Skin epidermis (tissue), 12 donors: ENCODE measurements around the gene PDE4B.

ENCODE experiments used
- H3K27ac ChIP-seq, 21 experiments: fragments of 200-600 bp; sonication (generic) in 11 of 21; one replicate each; pipeline ENCODE4 v1.5.0; 2020; ENCODE audit warnings: mild to moderate bottlenecking in 3 of 21, inconsistent platforms in 2 of 21, moderate library complexity in 2 of 21
- H3K4me3 ChIP-seq, 7 experiments: fragments of 200-600 bp; sonication (generic) in 2 of 7; one replicate each; pipeline ENCODE4 v1.5.0; 2020; ENCODE audit warnings: inconsistent platforms in 2 of 7, mild to moderate bottlenecking in 2 of 7, moderate library complexity in 1 of 7

Gene PDE4B

GRCh38 chr1:66244429-66244828 lies 451.7 kb downstream of the PDE4B start:
- peak overlapping the region in 2 of 21 experiments; percentile 25 to 38 for H3K27ac ChIP-seq

GRCh38 chr1:66245691-66246090 lies 453.0 kb downstream of the PDE4B start:
- Histone ChIP-seq H3K27ac (peak overlapping the region in 1 of 21 experiments; percentile 66), H3K4me3 (no peak overlapping the region)

More at GRCh38 chr1:66244429-66244828, 451.7 kb downstream of the PDE4B start:
- no peak overlapping the region for H3K4me3 ChIP-seq

- peak overlapping the region in 4 of 21 experiments; percentile 49 to 67 (median 63) for H3K27ac ChIP-seq
These were observed 453.9 kb downstream of the PDE4B start for GRCh38 chr1:66246351-66247269.

GRCh38 chr1:66247415-66248208 lies 454.9 kb downstream of the PDE4B start:
- peak overlapping the region in 5 of 21 experiments; percentile 42 to 67 (median 60) for H3K27ac ChIP-seq
- peak overlapping the region in 1 of 7 experiments; percentile 3 for H3K4me3 ChIP-seq

More at GRCh38 chr1:66246351-66247269, 453.9 kb downstream of the PDE4B start:
- H3K4me3 ChIP-seq = no peak overlapping the region

DNA sequence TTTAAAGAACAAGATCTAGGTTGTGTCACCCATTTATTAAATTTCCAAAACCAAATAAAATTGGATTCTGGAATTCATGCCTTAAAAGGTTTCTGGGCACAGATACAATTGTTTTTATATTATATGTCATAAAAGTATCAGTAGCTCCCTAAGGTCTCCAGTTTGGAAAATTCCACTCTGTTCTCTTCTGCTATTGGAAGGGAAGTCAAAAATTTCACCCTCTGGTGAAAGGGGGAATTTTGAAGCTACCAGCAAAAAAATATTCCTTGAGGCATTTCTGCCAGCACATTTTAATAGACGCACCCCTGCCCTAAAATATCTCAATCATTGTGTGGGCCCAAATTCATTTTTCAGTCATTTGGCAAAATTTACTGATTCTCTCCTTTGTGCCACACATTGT lies 455.6 kb downstream of the PDE4B start:
- H3K27ac ChIP-seq = no peak overlapping the region

DNA sequence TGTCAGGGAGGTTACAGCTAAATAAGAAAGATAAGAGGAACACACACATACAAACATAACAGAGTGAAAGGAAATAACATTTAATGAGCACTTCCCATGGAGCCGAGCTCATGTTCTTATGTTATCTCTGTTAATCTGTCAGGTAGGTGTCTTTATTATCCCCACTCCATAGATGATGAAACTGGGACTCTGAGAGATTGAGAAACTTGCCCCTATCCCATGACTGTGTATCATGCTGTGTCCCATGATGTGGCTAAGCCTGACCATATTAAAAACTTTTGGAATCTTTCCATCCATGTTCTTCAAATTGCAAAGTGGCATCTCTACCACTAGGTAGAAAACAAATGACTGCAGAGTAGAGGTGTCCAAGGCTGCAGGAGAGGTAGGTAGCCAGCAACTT lies 456.1 kb downstream of the PDE4B start:
- Histone ChIP-seq H3K27ac (no peak overlapping the region), H3K4me3 (no peak overlapping the region)

More for the DNA sequence above, 455.6 kb downstream of the PDE4B start:
- H3K4me3 ChIP-seq = no peak overlapping the region

DNA sequence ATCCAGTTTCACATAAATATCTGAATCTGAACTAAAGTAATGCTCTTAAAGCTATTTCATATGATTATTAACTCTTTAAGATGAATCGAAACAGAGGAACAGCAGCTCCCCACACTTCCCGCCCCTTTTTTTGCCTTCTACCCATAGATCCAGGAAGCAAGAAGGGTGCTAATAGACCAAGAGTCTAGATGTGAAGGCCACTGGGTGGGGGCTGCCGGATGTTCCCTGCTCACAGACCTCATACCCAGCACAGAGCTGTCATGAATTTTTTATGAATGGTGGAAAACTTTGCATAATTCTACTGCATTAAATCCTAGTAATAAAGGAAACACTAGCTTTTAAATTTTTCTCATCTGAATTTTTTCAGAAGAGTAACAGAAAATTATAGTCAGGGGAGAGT lies 457.4 kb downstream of the PDE4B start:
- Histone ChIP-seq H3K4me3 (no peak overlapping the region), H3K27ac (no peak overlapping the region)

DNA sequence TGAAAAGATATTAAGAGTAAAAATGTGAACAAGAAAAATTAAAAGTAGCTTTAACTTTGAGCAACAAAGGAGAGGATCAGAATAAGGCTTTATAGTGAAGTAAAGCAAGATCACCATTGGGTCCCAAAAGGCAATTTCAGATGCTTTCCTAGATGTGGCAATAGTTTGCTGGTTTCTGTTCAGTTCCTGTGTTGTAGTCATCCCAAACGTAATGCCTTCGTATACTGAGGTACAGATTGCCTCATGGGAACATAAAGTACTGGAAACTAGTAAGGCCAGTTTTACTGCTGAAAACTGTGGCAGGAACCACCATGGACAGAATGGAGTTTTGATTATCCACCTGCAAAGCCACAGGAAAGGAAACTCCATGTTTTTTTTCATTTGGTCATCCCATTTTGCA lies 457.8 kb downstream of the PDE4B start:
- Histone ChIP-seq H3K27ac (no peak overlapping the region), H3K4me3 (no peak overlapping the region)

DNA sequence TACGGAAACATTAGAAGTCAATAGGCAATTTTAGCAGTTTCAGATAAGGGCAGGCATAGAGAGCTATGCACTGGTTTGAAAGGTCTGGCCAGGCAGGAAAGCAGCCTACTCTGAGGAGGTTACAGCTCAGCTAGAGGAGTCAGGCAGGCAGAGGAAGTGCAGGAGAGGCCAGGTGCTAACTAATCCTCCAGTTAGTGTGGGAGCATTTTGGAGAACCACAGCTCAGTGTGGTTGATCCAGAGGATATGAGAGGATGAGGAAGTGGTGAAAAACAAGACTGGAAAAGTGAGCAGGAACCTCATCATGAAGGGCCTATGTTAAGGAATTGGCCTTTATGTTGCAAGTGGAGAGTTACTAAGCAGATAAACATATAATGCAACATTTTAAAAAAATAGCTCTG lies 458.9 kb downstream of the PDE4B start:
- no peak overlapping the region for H3K4me3 ChIP-seq
- no peak overlapping the region for H3K27ac ChIP-seq

DNA sequence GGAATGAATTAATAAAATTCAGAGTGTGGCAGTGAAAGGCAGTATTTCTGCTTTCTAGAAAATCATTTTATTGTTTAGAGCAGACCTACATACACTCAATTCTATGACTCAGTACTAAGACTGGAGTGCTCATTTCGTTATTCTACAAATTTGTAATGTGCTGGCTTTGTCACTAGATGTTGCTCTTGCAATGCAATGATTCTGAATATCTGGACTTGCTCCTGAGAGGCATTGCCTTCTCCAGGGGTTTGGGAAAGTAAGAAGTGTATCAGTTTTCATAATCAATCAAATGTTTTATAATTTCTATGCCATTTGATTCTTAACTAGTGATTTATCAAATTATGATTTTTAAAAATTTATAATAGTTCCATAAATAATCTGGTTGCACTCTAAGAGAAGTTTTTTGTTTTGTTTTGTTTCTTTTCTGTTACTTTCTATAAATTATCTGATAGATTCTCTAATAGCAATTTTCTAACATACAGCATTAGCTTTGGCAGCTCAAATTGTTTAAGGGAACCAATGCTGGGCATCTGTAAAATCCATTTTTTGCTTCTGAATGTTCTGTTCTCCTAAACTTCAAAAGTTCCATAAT lies 460.7 kb downstream of the PDE4B start:
- no peak overlapping the region for H3K27ac ChIP-seq
- H3K4me3 ChIP-seq = no peak overlapping the region

DNA sequence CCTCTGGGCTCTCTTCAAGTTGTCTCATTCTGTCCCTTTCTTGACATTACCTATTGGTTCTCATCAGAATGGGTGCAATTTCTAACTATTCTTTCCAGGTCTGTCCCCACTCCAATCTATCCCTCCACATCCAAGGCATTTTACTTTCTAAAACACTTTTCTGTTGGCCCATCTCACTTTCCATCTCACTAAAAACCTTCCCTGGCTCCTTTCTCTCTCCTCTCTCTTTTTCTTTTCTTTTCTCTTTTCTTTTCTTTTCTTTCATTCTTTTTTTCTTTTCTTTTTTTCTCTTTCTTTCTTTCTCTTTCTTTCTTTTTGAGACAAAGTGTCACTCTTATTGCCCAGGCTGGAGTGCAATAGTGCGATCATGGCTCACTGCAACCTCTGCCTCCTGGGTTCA lies 462.1 kb downstream of the PDE4B start:
- no peak overlapping the region for H3K27ac ChIP-seq
- no peak overlapping the region for H3K4me3 ChIP-seq

DNA sequence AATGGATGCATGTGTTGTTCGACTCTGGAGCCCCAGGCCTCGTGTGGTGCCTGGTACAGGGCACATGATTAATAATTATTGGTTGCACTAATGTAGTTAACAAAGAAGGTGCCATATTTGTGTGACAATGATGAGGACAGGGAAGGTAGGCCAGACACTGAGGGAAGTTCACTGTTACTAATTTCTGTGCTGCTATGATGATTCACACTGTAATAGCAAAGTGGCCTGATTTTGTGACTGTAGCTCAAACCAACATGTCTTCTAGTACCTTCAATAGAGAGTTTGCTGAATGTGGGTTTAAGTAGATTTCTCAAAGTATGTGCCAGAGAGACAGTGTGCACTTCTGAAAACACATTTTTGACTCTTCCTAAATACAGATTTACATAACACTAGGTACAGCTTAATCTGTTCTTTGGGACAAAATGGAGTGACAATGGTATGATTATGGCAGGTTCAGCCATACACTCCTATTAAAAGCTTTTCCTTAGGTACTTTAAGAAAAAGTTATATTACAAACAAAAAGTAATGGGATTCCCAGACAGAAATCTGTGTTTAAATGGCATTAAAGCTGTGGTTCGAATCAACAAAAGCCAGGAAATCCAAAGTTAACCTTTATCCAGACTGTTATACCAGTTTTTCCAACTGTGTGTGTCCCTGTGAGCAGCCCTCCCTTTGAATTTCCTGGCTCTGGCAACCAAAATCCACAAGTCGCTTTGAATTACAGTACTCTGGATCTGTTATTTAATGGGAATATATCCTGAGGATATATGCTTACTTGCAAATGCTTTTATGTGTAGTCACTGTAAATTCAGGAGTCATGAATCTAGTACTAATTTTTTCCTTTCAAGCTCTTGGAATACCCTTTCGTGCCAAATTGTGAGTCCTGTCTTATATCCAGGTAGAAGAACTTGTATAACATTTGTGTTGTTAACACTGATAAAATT lies 464.2 kb downstream of the PDE4B start:
- peak overlapping the region in 3 of 21 experiments; percentile 13 to 50 (median 29) for H3K27ac ChIP-seq
- H3K4me3 ChIP-seq = no peak overlapping the region

GRCh38 chr1:66258404-66259105 lies 465.9 kb downstream of the PDE4B start:
- peak overlapping the region in 3 of 21 experiments; percentile 4 to 36 (median 8) for H3K27ac ChIP-seq
- H3K4me3 ChIP-seq = no peak overlapping the region

DNA sequence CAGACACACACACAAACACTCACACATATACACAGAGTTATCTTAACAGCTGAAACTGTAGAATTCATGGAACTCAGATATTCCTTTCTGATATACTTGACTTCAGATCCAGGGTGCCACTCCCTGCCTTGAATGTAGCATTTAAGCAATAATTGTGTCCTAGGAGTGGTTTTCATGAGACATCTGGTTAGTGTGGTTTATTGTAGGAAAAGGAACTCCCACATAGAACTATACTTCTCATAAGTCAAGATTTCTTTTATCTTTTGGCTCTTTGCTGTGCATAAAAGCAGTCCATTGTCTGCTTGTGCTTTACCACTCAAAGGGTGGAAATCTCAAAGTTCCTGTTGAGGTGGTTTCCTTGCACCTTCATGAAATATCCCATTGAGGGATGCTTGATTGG lies 468.7 kb downstream of the PDE4B start:
- Histone ChIP-seq H3K27ac (peak overlapping the region in 9 of 21 experiments; percentile 3 to 69 (median 51)), H3K4me3 (no peak overlapping the region)

GRCh38 chr1:66262208-66262963 lies 469.7 kb downstream of the PDE4B start:
- peak overlapping the region in 5 of 21 experiments; percentile 16 to 69 (median 46) for H3K27ac ChIP-seq
- no peak overlapping the region for H3K4me3 ChIP-seq

- Histone ChIP-seq H3K4me3 (no peak overlapping the region), H3K27ac (peak overlapping the region in 1 of 21 experiments; percentile 10)
These were observed 472.6 kb downstream of the PDE4B start for GRCh38 chr1:66265268-66265667.

DNA sequence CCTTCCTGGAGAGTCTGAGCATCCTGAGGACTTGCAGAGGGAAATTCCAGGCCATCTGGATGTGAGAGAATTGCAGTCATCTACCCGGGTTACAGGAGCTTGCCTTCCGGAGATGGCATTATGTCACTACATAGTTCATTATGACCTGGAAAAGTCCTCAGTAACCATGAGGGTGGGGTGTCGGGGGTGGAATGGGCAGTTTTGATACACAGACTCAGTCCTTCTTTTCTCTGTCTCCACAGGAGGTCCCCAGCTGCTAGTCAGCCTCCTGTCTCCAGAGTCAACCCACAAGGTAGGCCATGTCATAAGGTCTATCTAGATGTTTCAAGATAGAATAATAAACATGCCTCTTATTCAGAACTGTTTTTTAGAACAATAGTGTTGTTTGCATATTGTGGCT lies 473.1 kb downstream of the PDE4B start:
- H3K4me3 ChIP-seq = no peak overlapping the region
- H3K27ac ChIP-seq = peak overlapping the region in 1 of 21 experiments; percentile 10

GRCh38 chr1:66266350-66266749 lies 473.7 kb downstream of the PDE4B start:
- Histone ChIP-seq H3K27ac (peak overlapping the region in 1 of 21 experiments; percentile 10), H3K4me3 (no peak overlapping the region)
